ENCODE measurements around the gene NOL3. TPM values are rescaled to one million over a fixed set of nuclear protein-coding genes. Genes with fewer than 3 reads are reported as not detected.

Gene NOL3
- total and polyA plus RNA-seq, 2 of the 13 experiments (the other 11 are each of a cell fraction or from before 2014, with no cell fraction given): 5.7 to 20.5 TPM

DNA sequence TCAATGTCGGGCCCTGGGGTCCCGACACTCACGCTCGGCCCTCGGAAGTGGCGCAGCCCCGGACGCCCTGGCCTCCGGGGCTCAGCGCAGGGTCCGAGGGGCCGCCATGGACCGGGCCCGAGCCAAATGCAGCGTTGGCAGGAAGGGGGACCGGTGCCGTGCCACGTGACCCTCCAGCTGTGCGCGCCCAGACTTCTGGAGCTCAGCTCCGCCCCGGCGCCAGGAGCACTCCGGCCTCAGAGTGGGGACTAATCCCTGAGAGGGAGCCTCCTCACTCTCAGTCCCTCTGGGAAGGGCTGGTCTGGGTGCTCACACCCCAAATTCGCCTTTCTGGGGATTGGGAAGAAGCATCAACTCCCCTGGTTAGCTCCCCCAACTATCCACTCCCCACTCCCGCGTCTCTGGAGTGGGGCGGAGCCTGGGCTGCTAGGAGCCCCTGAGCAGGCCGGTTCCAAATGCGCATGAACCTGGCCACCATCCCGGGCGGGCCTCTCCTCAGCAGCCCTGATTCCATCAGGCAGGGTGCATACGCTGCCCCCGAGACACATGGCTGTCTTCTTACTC is 19.4 kb upstream of the NOL3 start, which contains the start of gene B3GNT9 (continued):
- no peak for TF ChIP-seq ZHX2 (IDR thresholded peaks at IDR 0.05; ENCODE audit: low read depth)
- TF ChIP-seq ZHX2 (CRISPR knock-in tag; IDR thresholded peaks at IDR 0.05; ENCODE audit: borderline replicate concordance): no peak
- TF ChIP-seq AGO2 (optimal IDR thresholded peaks at IDR 0.05; ENCODE audit: low read depth, low read length): peak; percentile 72
- no peak for TF ChIP-seq ATF7 (IDR thresholded peaks at IDR 0.05)
- TF ChIP-seq ATF7 (CRISPR knock-in tag; IDR thresholded peaks at IDR 0.05): no peak; the same call in 1 of the 2 replicates
- TF ChIP-seq ZMYM4 (CRISPR knock-in tag; IDR thresholded peaks at IDR 0.05): no peak
- TF ChIP-seq ZNF513 (CRISPR knock-in tag; conservative IDR thresholded peaks at IDR 0.05): peak; percentile 69; the same call in 1 of the 2 replicates
- TF ChIP-seq ZBTB26 (CRISPR knock-in tag; IDR thresholded peaks at IDR 0.05; ENCODE audit: borderline replicate concordance): no peak
- no peak for TF ChIP-seq ZNF850 (CRISPR knock-in tag; conservative IDR thresholded peaks at IDR 0.05)
- TF ChIP-seq JUND (CRISPR knock-in tag; IDR thresholded peaks at IDR 0.05): no peak
- no peak for TF ChIP-seq SCMH1 (CRISPR knock-in tag; IDR thresholded peaks at IDR 0.05; ENCODE audit: borderline replicate concordance)
- TF ChIP-seq, protein P1, sequence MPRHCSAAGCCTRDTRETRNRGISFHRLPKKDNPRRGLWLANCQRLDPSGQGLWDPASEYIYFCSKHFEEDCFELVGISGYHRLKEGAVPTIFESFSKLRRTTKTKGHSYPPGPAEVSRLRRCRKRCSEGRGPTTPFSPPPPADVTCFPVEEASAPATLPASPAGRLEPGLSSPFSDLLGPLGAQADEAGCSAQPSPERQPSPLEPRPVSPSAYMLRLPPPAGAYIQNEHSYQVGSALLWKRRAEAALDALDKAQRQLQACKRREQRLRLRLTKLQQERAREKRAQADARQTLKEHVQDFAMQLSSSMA (CRISPR knock-in tag; IDR thresholded peaks at IDR 0.05): peak; percentile 83
- TF ChIP-seq POLR2G (IDR thresholded peaks at IDR 0.05; ENCODE audit: low read depth, low read length): peak; percentile 70; the same call in 1 of the 2 replicates
- TF ChIP-seq ZSCAN5A (CRISPR knock-in tag; IDR thresholded peaks at IDR 0.05; ENCODE audit: borderline replicate concordance): no peak
- TF ChIP-seq TBL1XR1 (IDR thresholded peaks at IDR 0.05; ENCODE audit: borderline replicate concordance, low read length, partially characterized antibody): no peak
- no peak for TF ChIP-seq NFYC (CRISPR knock-in tag; IDR thresholded peaks at IDR 0.05)
- TF ChIP-seq SRF (IDR thresholded peaks at IDR 0.05; ENCODE audit: low read depth, low read length): no peak
- TF ChIP-seq TBX2 (CRISPR knock-in tag; IDR thresholded peaks at IDR 0.05; ENCODE audit: borderline replicate concordance): peak; percentile 68
- no peak for TF ChIP-seq ZMAT5 (CRISPR knock-in tag; IDR thresholded peaks at IDR 0.05; ENCODE audit: borderline replicate concordance, low read depth)
